ENCODE measurements around the gene AKIRIN2.

AKIRIN2 gene

GRCh38 chr6:87655824-87656223 is 46.2 kb downstream of the AKIRIN2 start:
- no peak for DNase-seq (ENCODE audit: low spot score)

DNA sequence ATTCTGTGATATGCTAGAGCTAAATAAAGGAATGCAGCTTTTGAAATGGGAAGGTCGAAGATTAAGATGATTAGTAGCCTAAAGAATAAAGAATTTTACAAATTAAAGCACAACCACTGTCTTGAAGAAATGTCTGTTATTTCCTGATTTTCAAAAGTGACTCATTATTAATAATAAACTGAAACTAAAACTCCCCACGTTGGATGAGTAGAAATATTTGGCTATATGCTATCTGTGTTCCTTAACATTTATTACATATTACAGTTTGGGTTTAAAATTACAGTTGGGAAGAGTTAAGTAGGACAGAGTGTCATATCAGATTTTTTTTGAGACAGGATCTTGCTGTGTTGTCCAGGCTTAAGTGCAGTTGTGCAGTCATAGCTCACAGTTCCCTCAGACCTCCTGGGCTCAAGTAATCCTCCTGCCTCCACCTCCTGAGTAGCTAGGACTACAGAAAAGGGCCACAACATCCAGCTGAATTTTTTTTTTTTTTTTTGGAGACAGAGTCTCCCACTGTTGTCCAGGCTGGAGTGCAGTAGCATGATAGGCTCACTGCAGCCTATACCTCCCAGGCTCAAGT is 47.1 kb downstream of the AKIRIN2 start:
- no peak for DNase-seq (ENCODE audit: low spot score)

DNA sequence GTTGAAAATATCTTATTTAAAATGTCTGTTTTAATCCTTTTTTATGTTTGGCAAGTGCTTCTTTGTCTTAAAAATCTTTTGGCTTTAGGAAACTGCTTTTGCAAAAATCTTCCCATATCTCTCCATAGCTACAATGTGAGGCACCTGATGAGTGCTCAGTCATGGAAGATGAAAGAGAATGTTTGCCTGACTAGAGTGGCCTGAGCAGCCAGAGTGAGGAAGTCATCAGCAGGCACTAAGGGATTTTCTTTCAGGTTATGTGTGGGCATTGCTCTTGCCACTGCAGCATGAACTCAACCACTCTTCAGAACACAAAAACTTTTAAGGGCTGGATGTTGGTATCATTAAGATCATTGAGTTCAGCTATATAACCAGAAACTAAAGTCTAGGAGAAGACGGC is 47.9 kb downstream of the AKIRIN2 start:
- no peak for DNase-seq (ENCODE audit: low spot score)

GRCh38 chr6:87653074-87653962 is 48.7 kb downstream of the AKIRIN2 start:
- DNase-seq (ENCODE audit: low spot score) = no peak

DNA sequence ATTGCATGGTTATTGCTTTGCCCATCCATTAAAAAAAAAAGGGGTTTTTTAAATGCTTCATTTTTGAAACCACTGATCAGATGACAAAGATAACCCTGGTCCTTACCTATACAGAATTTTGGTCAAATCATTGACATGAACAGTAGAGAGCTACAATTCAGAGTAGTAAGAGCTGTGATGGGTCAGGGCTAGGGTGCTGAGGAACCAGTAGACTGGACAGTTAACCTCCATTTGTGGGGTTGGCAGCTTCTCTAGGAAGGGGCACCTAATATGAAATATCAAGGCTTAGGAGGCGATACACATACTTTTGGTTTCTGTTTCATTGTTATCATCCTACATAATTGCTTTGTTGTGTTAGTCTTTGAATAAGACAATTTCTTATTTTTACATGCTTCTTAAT is 57.0 kb downstream of the AKIRIN2 start:
- DNase-seq (ENCODE audit: low spot score) = no peak

DNA sequence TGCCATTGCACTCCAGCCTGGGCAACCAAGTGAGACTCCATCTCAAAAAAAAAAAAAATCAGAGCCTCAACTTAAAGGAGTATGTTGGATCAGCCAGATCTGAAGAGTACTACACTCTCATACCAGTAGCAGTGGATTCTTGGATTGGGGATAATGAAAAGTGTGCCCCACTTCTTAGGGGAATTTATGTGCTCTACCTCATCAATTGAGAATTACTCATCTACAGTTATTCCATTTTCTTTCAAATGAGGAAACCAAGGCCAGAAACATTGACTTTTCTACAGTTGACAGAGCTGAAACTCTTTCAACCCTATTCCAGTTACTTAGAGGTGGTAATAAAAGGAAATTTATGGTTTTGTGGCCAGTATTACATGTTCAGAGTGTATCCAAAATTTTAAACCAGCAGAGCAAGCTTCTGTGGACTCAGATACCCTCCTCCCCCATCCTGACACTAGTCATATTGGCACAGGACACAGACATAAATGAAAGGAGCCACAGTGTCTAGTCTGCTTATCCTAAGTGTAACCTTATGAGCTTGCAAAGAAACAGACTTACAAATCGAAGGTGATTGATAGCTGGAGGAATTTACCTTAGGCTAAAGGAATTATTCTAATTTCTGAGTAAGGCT is 60.9 kb downstream of the AKIRIN2 start:
- no peak for DNase-seq (ENCODE audit: low spot score)

GRCh38 chr6:87639373-87639772 is 62.7 kb downstream of the AKIRIN2 start:
- no peak for DNase-seq (ENCODE audit: low spot score)

- no peak for DNase-seq (ENCODE audit: low spot score)
These were observed 64.9 kb downstream of the AKIRIN2 start for GRCh38 chr6:87637106-87637505.

DNA sequence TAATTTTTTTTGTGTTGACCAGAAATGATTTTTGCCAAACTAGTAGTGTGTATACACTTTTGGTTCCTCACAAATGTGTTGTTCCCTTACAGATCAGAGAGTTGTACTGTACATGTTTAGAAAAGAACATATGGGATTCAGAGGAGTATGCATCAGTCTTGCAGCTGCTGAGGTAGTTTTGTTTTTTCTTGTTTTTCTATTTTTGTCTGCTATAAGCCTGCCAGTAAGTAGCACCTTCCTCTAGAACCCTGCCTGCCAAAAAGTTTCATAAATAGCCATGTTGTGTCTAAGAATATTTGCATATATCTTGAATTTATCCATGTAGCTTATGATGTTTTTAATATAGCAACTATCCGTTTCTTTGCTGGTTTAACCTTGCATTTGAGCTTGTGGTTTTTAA is 65.7 kb downstream of the AKIRIN2 start:
- DNase-seq (ENCODE audit: low spot score) = no peak

DNA sequence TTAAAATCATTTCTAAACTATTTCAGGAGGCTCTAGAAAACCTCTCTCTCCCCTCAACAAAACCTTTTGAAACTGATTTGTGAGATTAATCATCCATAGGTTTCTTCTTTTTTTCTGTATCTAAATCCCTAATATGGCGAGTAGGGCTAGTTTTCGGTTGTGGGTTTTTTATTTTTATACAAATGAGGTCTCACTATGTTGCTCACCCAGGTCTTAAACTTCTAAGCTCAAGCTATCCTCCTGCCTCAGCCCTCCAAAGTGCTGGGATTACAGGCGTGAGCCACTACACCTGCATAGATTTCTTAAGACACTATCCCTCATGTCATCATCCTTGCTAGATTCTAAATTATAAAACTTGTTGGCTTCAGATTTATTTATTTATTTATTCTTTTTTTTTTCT is 68.2 kb downstream of the AKIRIN2 start:
- DNase-seq (ENCODE audit: low spot score) = no peak

DNA sequence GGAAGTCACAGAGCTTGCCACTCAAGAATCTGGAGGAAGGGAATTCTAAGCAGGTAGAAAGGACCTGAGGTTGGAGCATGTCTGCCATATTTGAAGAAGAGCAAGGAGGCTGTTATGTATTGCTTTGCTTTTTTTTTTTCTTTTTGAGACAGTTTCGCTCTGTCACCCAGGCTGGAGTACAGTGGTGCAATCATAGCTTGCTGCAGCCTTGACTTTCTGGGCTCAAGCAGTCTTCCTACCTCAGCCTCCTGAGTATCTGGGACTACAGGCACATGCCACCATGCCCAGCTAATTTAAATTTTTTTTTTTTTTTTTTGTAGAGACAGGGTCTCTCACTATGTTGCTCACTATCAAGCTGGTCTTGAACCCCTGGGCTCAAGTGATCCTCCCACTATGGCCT is 71.3 kb downstream of the AKIRIN2 start:
- no peak for DNase-seq (ENCODE audit: low spot score)

DNA sequence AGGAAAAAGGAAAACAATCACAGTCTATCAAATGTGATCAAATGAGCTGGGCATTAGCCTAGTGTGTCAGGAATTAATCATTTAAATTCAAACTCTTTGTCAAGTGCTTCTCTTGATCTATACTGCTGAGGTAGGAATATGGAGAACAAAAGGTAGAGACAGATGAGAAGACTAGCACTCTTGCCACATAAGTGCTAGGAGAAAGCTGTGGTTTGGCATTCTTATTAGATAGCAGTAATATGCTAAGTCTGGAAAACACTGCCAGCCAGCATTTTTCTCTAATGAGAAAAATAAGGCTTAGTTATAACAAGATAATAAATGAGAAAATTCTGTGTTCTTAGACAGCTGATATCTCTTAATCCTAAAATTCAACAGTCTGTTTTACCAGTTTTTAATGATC is 73.2 kb downstream of the AKIRIN2 start:
- no peak for DNase-seq (ENCODE audit: low spot score)

GRCh38 chr6:87628424-87628823 is 73.6 kb downstream of the AKIRIN2 start:
- DNase-seq (ENCODE audit: low spot score) = no peak

All from CD4-positive, alpha-beta T cell treated with Interleukin-6 at 100 ng/mL for 8 hours (primary cell).